Islet precursor cell (in vitro differentiated cells): ENCODE results near the gene SKA2.
"Not testable (repeated sequence)": the region's sequence is repeated elsewhere in the genome, so short reads cannot be mapped to it uniquely, and the experiment has no call there.

Source experiments
- DNase-seq: peaks from one replicate; pipeline ENCODE4 v3.0.0-alpha.2; 2018

SKA2 gene

DNA sequence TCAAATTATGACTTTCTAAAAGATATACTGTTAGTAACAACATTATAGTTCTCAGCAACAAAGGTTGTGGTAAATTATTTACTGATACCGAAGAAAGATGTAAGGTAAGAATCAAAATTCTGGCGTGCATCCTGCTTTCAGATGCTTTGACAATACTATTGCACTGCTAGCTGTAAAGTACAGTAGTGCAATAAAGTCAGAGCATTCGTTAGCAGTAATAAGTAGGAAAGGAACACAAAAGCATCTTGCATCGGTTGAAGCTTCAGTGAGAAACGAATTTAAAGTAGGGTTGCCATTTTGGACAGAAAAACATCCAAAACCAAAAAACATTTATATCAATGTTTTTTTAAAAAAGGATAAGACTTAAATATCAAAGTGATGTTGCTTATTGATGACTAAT lies 4.0 kb downstream of the SKA2 start:
- DNase-seq = no peak

DNA sequence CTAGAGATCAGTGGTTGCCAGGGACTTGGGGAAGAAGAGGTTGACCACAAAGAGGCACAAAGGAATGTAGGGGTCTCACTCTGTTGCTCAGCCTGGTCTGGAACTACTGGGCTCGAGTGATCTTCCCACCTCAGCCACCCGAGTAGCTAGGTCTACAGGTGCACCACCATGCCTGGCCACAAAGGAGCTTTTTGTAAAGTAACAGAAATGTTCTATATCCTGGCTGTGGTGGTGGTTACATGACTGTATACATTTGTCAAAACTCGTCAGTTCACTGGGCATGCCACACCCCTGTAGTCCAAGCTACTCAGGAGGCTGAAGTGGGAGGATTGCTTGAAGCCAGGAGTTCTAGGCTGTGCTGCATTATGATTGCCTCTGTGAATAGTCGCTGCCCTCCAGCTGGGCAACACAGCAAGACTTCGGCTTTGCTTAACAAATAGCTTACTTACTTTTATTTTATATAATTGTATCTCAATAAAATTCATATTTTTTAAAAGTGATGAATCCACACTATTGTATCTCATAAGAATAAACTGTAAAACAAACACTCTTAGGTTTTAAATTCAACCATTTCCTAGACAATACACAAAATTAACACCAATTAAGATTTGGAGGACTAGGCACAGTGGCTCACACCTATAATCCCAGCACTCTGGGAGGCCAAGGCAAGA lies 5.0 kb downstream of the SKA2 start:
- no peak for DNase-seq

DNA sequence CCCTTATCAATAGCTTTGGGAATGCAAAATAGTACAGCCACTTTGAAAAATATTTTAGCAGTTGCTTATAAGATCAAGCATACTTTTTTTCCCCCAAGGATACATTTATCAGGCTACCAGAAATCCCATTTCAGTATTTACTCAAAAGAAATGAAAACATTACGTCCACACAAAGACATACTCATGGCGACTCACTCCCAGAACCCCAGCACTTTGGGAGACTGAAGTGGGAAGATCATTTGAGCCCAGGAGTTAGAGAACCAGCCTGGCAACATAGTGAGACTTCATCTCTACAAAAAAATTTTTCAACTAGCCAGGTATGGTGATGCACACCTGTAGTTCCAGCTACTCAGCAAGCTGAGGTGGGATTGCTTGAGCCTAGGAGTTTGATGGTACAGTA lies 5.9 kb downstream of the SKA2 start:
- DNase-seq = no peak

DNA sequence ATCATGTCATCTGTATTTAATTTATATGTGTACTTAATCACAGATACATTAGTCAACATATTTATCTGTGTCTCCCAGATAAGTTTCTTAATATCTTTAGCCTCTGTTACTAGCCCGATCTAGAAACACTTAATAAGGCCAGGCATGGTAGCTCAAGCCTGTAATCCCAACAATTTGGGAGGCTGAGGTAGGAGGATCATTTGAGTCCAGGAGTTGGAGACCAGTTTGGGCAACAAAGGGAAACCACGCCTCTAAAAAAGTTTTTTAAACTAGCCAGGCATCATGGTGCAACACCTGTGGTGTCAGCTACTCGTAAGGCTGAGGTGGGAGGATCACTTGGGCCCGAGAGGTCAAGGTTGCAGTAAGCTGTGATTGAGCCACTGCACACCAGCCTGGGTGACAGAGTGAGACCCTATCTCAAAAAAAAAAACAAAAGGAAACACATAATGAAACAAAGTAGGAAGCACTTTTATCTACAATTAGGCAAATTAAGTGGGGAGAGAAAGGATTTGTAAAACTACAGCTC lies 9.4 kb downstream of the SKA2 start:
- no peak for DNase-seq

DNA sequence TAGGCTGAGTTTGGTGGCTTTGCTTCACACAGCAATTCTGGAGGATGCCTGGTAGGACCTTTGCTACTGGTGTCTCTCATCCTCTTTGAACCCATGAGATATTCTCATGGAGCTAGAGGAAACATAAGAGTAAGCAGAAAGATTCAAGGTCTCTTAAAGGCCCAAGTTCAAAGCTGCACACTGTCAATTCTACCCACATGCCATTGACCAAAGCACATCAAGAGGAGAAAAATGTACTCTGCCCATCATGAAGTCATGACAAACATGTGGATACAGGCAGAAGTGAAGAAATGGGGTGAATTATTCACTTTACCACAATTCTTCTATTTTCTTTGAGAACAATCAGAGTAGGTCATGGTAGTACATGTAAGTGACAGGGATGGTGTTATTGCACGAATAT lies 13.1 kb downstream of the SKA2 start:
- DNase-seq = no peak

DNA sequence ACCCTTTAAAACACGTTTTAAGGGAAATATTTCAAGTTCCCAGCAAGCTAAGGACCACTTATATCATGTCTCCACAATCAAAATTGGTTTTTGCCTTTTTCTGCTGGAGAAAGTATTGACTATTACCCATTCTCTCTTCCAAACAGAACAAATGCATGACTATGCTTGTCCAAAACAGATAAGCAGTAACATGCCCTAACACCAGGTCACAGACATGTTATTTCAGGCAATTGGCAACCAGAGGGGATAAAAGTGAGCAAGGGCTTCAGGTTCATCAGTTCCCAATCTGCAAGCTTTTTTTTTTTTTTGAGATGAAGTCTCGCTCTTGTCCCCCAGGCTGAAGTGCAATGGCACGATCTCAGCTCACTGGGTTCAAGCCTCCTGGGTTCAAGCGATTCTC lies 15.0 kb downstream of the SKA2 start:
- DNase-seq = no peak

DNA sequence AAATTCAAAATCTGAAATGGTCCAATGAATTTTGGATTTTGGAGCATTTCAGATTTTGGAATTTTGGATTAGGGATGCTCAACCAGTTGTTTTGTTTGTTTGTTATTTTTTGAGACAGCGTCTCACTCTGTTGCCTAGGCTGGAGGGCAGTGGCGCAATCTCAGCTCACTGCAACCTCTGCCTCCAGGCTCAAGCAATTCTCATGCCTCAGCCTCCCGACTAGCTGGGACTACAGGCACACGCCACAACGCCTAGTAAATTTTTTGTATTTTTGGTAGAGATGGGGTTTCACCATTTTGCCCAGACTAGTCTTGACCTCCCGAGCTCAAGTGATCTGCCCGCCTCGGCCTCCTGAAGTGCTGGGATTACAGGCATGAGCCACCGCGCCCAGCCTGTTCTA lies 16.6 kb downstream of the SKA2 start:
- DNase-seq = not testable (repeated sequence)

DNA sequence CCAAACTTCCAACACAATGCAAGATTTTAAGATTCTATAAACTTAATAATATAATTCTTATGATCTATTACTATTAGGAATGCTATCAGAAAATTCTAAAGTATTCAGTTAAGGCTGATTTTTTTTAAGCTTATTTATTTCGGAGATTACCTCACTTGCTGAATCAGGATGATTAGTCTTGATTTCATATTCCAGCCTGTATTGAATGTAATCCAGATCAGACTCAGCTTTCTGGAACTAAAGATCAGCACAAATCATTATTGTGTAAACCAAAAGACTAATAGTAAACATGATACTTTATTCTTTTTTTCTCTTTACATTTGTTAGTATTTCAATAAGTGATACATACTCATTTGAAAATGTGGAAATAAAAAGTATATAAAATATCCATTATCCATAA lies 23.9 kb downstream of the SKA2 start:
- no peak for DNase-seq

DNA sequence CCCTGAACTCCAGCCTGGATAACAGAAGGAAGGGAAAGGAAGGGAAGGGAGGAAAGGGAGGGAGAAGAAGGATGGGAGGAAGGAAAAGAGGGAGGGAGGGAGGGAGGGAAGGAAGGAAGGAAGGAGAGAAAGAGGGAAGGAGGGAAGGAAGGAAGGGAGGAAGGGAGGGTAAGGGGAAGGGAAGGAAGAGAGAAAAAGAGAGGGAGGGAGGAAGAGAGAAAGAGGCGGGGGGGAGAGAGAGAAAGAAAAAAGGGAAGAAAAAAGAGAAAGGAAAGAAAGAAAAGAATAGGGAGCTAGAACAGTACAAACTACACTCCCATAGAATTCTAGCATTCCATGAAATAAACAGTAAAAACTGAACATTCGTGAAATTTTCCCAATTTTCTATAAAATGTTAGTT lies 25.2 kb downstream of the SKA2 start:
- no peak for DNase-seq

DNA sequence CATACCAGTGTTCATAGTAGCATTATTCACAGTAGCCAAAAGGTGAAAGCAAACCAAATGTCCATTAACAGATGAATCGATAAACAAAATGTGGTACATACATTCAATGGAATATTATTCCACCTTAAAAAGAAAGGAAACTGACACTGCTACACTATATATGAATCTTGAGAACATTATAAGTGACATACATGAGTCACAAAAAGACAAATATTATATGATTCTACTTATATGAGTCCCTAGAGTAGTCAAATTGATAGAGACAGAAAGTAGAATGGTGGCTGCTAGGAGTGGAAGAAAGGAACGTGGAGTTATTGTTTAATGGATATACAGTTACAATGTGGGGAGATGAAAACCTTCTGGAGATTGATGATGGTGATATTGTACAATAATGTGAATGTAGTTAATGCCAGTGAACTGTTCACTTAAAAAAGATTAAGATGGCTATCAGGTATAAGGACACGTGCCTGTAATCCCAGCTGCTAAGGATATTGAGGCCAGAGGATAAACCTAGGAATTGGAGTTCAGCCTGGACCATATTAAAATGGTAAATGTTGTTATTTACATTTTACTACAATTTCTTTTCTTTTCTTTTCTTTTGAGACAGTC lies 28.1 kb downstream of the SKA2 start:
- DNase-seq = no peak

DNA sequence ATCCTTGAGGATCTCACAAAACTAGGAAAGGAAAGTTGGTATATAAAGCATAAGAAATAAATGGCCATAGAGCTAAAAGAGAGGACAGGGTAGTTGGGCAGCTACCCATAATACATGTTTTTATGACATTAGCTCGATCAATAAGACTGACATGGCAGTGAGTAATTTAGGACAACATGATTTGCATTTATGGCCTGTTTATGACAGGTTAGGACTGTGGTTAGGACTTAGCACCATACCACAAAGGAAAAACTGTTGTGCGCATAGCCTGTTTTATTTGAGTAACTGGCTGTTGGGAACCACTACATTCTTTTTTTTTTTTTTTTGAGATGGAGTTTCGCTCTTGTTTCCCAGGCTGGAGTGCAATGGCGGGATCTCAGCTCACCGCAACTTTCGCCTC lies 30.3 kb downstream of the SKA2 start:
- DNase-seq = no peak

DNA sequence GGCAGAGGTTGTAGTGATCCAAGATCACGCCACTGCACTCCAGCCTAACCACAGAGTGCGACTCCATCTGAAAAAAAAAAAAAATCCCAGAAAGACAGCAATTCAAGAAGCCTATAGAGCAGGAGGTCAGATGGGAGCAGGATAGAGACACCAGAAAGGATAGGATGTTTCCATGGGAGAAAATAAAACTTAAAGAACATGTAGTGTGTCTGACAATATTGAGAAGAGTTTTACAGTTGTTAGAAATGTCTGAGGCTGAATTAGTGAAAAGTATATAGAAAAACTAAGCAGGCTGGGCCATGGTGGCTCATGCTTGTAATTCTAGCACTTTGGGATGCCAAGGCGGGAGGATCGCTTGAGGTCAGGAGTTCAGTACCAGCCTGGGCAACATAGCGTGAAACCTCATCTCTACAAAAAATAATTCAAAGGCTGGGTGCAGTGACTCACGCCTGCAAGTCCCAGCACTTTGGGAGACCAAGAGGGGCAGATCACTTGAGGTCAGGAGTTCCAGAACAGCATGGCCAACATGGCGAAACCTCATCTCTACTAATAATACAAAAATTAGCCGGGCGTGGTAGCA lies 33.0 kb downstream of the SKA2 start:
- DNase-seq = no peak

DNA sequence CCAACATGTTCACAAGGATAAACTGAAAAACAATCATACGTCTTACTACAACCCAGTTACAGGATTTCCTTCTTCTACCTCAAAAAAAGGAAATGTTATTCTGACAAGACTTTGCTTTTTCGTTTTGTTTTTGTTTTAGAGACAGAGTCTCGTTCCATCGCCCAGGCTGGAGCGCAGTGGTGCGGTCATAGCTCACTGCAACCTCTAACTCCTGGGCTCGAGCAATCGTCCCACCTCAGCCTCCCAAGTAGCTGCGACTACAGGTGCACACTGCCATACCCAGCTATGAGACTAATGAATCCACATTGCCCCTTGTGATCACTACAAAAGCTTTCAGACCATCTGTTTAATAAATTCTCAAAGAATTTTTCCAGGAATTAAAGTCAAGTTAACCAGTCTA lies 39.5 kb downstream of the SKA2 start:
- no peak for DNase-seq

DNA sequence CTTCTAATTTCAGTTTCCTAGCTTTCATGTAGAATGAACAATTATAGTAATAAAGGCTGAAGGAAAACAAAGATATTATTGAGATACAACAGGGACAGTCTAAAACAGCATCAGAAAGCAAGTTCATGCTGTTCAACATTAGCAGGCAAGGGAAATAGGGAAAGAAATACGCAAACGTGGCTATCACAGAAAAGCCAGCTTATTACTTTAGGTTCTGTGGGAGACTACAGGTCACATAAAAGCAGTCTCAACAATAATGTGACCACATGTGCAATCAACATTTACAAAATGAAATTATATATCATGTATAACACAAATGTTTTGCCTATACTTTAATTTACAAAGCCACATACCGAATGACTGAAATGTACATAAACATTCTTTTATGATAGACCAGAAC lies 43.4 kb downstream of the SKA2 start:
- DNase-seq = no peak

DNA sequence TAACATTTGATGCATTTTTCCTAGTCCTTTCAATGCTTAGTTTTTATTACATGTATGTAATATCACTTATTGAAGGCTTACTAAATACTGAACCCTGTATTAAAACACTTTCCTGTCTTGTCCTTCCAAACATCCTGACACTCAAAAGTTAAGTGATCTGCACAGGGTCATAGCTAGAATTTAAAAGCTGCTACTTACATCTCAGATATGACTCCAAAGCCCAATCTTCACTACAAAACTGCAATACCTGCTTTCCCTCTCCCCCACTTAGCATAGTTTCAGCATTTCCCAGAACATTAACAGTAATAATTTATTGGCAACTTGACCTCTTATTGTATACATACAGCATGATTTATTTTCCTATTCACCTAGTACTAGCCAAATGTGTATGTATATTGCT lies 44.0 kb downstream of the SKA2 start:
- no peak for DNase-seq

DNA sequence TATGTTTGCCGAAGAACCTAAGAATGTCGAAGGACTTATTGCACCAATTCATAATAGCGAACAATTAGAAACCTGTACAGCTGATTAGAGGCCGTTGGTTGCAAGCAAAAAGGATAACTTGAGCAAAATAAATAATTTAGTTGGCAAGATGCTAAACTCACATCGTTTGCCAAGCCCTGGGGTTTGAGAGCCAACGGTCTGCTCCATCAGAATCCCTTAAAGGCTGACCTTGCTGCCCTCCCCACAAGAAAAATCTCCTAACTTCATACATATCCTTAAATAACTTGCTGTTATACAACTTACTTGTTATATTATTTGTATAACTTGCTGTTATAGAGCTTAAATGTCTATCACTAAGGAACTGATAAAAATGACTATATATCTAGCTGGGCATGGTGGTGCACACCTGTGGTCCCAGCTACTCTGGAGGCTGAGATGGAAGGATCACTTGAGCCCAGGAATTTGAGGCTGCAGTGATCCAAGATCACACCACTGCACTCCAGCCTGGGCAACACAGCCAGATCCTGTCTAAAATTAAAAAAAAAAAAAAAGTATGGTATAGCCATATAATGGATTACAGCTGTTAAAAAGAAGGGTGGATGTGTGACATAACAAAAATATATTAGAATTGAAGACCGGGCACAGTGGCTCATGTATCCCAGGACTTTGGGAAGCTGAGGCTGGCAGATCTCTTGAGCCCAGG lies 46.4 kb downstream of the SKA2 start:
- DNase-seq = no peak

DNA sequence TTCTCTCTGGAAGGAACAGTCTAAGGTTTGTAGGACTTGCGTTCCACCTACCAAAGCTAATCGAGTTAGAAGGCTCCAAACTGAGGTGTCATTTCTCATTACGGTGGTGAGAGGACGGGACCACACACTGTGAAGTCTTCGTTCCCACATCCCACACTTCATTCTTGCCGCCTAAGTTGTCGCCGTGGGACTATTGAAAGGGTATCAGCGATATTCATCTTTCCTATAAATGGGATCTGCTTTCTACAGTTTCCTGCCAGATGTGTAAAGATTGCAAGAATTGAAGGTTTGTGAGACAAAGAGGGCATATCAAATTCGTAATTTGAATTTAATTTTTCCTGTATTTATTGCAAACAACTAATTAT lies 47.7 kb downstream of the SKA2 start:
- no peak for DNase-seq

DNA sequence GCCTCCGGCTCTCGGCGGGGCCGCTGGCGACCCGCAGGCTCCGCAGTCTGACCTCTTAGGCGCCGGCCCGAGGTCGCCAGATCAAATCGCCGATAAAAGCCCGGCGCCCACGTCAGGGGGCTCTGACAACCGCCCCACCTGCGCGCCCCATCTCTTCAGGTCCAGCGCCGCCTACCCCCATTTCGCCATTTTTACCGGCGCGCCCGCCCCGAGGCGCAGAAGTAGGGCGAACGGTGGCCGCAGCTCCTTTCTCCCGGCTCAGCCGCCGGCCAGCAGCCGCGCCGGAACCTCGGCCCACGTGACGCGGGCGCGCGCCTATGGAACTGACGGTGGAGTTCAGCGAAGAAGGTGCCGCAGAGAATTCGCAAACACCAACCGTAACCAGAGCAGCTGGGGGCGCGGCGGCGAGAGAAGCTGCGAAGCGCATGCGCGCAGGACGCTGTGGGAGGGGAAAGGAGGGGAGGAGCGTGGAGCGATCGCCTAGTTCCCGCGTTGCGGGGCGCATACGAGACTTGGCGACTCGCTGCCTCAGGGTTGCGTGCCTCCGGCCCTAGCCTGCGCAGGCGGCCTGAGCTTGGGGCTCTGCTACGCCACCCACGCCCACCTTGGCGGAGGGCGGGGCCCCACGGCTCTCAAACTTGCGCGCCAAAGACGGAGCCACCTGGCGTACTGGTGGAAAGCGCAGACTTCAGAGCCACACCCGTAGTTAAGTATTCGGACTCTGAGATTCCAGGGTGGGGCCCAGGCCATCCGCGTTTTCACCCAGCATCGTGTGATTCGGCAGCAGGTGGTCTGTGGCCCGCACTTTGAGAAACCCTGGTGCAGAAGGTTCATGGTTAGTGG lies 48.3 kb downstream of the SKA2 start, which contains the start of gene TRIM37:
Gene TRIM37, minus strand, starts transcription at position 418 of the 843 bp plus-strand sequence. CDS start 419 bp downstream, outside the sequence.
- peak; percentile 100 for DNase-seq

DNA sequence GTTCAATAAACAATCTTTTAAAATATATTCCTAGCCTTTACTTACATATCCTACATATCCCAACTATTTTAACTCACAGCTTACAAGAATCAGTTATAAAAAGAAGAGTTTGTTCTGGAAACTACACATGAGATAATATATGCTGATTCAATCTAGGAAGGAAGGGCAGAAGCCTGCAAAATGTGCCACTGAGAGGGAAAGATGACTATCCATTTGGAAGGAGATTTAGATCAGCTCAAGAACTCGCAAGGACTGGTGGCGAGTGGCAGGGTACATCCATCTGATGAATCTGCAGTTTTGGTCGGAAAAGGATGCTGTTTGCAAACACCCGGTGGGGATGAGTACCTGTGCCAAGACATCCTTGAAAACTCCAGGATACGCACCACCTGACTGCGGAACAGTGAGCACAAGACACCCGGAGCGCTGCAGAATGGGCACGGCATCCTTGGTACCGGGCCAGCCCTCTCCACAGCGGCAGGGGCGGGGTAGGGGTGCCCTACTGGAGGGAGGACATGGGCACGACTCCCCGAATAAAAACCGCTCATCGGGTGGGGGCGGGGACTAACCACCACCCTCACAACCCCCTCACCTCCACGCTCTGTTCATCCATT lies 49.0 kb downstream of the SKA2 start:
- peak; percentile 79 for DNase-seq

DNA sequence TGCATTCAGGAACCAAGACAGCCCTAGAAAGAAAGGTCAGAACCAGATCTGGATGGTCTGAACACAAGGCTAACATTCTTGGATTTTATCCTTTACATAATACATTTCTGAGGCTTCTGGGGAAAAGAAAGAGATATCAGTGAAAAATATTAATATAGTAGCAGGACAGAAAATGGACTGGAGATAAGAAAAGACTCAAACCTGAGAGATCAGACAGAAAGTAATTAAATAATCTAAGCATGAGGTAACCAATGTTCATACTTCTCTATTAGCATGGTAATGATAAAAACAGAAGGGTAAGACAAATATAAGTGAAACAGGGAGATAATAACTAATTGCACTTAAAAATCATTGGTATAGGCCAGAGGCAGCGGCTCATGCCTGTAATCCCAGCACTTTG lies 53.8 kb downstream of the SKA2 start:
- DNase-seq = no peak

DNA sequence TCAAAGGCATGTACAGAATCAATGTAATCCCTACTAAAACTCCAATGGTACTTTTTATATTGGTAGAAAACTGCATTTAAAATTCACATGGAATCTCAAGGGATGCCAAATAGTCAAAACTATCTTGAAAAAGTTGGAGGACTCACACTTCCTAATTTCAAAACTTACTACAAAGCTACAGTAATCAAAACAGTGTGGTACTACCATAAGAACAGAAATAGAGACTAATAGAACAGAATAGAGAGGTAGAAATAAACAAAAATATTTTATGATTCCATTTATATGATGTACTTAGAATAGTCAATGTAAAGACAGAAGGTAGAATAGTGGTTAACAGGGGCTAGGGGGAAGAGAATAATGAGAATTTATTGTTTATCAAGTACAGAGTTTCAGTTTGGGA lies 57.1 kb downstream of the SKA2 start:
- no peak for DNase-seq

DNA sequence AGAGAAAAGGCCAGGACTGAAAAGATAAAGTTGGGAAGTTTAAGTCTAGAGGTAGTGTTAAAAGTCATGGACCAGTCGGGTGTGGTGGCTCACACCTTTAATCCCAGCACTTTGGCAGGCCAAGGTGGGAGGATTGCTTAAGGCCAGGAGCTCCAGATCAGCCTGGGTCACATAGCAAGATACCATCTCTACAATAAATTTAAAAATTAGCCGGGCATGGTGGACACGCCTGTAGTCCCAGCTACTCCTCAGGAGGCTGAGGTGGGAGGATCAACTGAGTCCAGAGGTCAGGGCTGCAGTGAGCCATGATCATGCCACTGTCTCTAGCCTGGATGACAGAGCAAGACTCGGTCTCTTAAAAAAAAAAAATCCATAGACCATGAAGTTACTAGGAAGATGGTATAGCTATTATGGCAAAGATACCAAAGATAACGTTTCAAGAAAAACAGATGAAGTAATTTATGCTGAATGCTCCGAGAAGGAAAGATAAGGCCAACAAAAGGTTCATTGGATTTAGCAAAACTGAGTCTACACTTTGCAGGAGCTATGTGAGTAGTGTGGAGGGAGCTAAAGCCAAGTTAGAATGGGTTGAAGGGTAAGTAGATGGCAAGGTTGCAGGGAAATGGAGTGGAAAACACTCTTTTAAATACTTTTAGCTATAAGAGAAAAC lies 60.0 kb downstream of the SKA2 start:
- no peak for DNase-seq
